ENCODE measurements around the gene EIF4G1.
A peak's percentile ranks its signal among the peaks of the same experiment; 100 is the strongest.

EIF4G1 gene

DNA sequence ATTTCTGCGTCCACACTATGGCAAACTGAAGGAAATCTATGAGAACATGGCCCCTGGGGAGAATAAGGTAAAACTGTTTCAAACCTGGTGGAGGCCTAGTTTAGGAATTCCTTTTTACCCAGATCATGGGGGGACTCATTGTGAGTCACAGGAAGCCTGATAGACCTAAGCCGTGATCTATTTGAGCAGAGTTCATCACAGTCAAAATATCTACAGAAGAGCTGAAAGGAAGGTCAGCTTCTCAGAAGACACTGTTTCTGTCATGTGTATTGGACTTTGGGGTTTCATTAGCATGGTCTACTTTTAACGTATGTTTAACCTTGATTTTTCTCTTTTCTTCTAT, 14.1 kb upstream of the EIF4G1 start:
- peaks cover 33% of the 10 kb centered on the region for H3K79me2 ChIP-seq (ENCODE audit: control insufficient read depth, low read length)
- peaks cover 16% of the 10 kb centered on the region for H3K4me1 ChIP-seq (ENCODE audit: control insufficient read depth, low read length)
- H3K27me3 ChIP-seq (ENCODE audit: control insufficient read depth, low read length) = 0 out of 2 replicates have a peak, but pooled peaks cover 4% of the 10 kb centered on the region
- H3F3A ChIP-seq (ENCODE audit: control insufficient read depth, insufficient read depth) = peaks cover 3% of the 10 kb centered on the region; the same call in 1 of the 2 replicates
- no peak for TF ChIP-seq EZH2phosphoT487 (IDR thresholded peaks at IDR 0.05; ENCODE audit: borderline replicate concordance, low read length)
- TF ChIP-seq, protein P1, sequence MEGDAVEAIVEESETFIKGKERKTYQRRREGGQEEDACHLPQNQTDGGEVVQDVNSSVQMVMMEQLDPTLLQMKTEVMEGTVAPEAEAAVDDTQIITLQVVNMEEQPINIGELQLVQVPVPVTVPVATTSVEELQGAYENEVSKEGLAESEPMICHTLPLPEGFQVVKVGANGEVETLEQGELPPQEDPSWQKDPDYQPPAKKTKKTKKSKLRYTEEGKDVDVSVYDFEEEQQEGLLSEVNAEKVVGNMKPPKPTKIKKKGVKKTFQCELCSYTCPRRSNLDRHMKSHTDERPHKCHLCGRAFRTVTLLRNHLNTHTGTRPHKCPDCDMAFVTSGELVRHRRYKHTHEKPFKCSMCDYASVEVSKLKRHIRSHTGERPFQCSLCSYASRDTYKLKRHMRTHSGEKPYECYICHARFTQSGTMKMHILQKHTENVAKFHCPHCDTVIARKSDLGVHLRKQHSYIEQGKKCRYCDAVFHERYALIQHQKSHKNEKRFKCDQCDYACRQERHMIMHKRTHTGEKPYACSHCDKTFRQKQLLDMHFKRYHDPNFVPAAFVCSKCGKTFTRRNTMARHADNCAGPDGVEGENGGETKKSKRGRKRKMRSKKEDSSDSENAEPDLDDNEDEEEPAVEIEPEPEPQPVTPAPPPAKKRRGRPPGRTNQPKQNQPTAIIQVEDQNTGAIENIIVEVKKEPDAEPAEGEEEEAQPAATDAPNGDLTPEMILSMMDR (IDR thresholded peaks at IDR 0.05; ENCODE audit: low read depth, low read length, poor library complexity, severe bottlenecking) = no peak
- peak overlapping the region; percentile 82 for H3K4me3 ChIP-seq (ENCODE audit: low read length)
- H3K36me3 ChIP-seq (ENCODE audit: control insufficient read depth, low read length) = peaks cover 61% of the 10 kb centered on the region
- H3K27ac ChIP-seq (ENCODE audit: low read depth, low read length) = no peak overlapping the region
- no peaks in the 10 kb centered on the region for H3K9me2 ChIP-seq (replicated peaks; ENCODE audit: control insufficient read depth, low read length)
- H3K4me2 ChIP-seq (ENCODE audit: low read length) = peak overlapping the region; percentile 67
- peaks cover 9% of the 10 kb centered on the region; the same call in 1 of the 2 replicates for H4K20me1 ChIP-seq (ENCODE audit: control insufficient read depth, insufficient read depth, low read depth, low read length)
- no peaks in the 10 kb centered on the region for H3K9me3 ChIP-seq (ENCODE audit: control insufficient read depth, insufficient read depth, low read length)

DNA sequence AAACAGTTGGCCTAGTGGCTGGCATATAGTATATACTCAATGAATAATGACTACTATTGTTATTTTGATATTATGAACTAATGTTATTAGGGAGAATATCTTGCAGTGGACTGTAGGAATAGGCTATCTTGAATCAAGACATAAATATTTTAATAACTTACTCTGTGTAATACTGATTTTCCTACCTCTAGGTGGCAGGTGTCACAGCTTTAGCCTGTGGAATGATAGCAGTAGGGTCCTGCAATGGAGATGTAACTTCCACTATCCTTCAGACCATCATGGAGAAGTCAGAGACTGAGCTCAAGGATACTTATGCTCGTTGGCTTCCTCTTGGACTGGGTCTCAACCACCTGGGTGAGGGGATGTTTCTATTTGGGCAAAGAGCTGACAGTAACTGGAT, 8.8 kb upstream of the EIF4G1 start:
- peaks cover 18% of the 10 kb centered on the region for H3K79me2 ChIP-seq (ENCODE audit: control insufficient read depth, low read length)
- no peaks in the 10 kb centered on the region for H3F3A ChIP-seq (ENCODE audit: control insufficient read depth, insufficient read depth)
- H3K36me3 ChIP-seq (ENCODE audit: control insufficient read depth, low read length) = peaks cover 87% of the 10 kb centered on the region

DNA sequence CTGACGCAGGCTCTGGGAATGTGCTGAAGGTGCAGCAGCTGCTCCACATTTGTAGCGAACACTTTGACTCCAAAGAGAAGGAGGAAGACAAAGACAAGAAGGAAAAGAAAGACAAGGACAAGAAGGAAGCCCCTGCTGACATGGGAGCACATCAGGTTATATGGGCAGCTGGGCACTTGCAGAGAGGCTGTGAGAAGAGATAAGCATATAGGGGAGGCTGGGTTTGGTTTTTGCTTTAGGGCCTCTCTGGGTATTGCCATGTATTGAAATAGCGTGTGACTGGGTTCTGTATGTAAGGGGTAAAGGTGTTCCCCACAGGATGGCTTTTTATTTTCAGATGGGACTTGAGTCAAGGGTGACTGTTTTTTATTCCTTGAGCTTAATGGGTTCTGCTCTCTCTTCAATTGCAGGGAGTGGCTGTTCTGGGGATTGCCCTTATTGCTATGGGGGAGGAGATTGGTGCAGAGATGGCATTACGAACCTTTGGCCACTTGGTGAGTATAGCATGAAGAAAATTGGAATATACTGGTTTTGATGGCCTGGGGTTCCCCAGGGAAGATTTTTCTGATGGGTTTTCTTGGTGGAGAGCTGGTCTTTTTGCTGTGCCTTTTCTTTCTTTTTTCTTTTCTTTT, 7.9 kb upstream of the EIF4G1 start:
- Histone ChIP-seq H3K27ac (ENCODE audit: low read depth, low read length) (no peak overlapping the region), H3K79me2 (ENCODE audit: control insufficient read depth, low read length) (peaks cover 10% of the 10 kb centered on the region), H3K36me3 (ENCODE audit: control insufficient read depth, low read length) (peaks cover 79% of the 10 kb centered on the region), H4K20me1 (ENCODE audit: control insufficient read depth, insufficient read depth, low read depth, low read length) (no peaks in the 10 kb centered on the region), H3K4me2 (ENCODE audit: low read length) (no peak overlapping the region), H3K4me1 (ENCODE audit: control insufficient read depth, low read length) (no peaks in the 10 kb centered on the region), H3F3A (ENCODE audit: control insufficient read depth, insufficient read depth) (peaks cover under 1% of the 10 kb centered on the region), H3K9me3 (ENCODE audit: control insufficient read depth, insufficient read depth, low read length) (no peaks in the 10 kb centered on the region), H3K9me2 (replicated peaks; ENCODE audit: control insufficient read depth, low read length) (no peaks in the 10 kb centered on the region), H3K27me3 (ENCODE audit: control insufficient read depth, low read length) (no peaks in the 10 kb centered on the region), H3K4me3 (ENCODE audit: low read length) (no peak overlapping the region)
- no peak for TF ChIP-seq EZH2phosphoT487 (IDR thresholded peaks at IDR 0.05; ENCODE audit: borderline replicate concordance, low read length)
- TF ChIP-seq, protein P1 (IDR thresholded peaks at IDR 0.05; ENCODE audit: low read depth, low read length, poor library complexity, severe bottlenecking) = no peak

More for the DNA sequence above, 8.8 kb upstream of the EIF4G1 start:
- Histone ChIP-seq H3K4me1 (ENCODE audit: control insufficient read depth, low read length) (peaks cover 2% of the 10 kb centered on the region), H3K4me2 (ENCODE audit: low read length) (no peak overlapping the region), H3K9me3 (ENCODE audit: control insufficient read depth, insufficient read depth, low read length) (no peaks in the 10 kb centered on the region), H3K27ac (ENCODE audit: low read depth, low read length) (no peak overlapping the region), H3K27me3 (ENCODE audit: control insufficient read depth, low read length) (no peaks in the 10 kb centered on the region), H3K4me3 (ENCODE audit: low read length) (no peak overlapping the region), H4K20me1 (ENCODE audit: control insufficient read depth, insufficient read depth, low read depth, low read length) (no peaks in the 10 kb centered on the region), H3K9me2 (replicated peaks; ENCODE audit: control insufficient read depth, low read length) (no peaks in the 10 kb centered on the region)
- no peak for TF ChIP-seq EZH2phosphoT487 (IDR thresholded peaks at IDR 0.05; ENCODE audit: borderline replicate concordance, low read length)
- TF ChIP-seq, protein P1 (IDR thresholded peaks at IDR 0.05; ENCODE audit: low read depth, low read length, poor library complexity, severe bottlenecking) = peak; percentile 61
